ENCODE data around the gene GEMIN5.
A peak's percentile ranks its signal among the peaks of the same experiment; 100 is the strongest.
"Not testable (repeated sequence)": the region's sequence is repeated elsewhere in the genome, so short reads cannot be mapped to it uniquely, and the experiment has no call there.

Gene GEMIN5

GRCh38 chr5:154944716-154945115 lies 6.7 kb upstream of the GEMIN5 start:
- no peak for DNase-seq (ENCODE audit: low read depth in 2 of 2)

- no peak for DNase-seq (ENCODE audit: low read depth in 2 of 2)
Measured at GRCh38 chr5:154943527-154943926, 5.5 kb upstream of the GEMIN5 start.

GRCh38 chr5:154940772-154941620 lies 3.0 kb upstream of the GEMIN5 start, which contains the start of gene MRPL22:
TSS of gene MRPL22 (plus strand) at chr5:154941073. CDS start at chr5:154941111, 38 bp downstream.
- peak; percentile 92 for DNase-seq (ENCODE audit: low read depth in 2 of 2)

- DNase-seq (ENCODE audit: low read depth in 2 of 2): no peak
Measured at GRCh38 chr5:154940375-154940771, 2.4 kb upstream of the GEMIN5 start.

GRCh38 chr5:154939387-154939786 lies 1.4 kb upstream of the GEMIN5 start:
- not testable (repeated sequence) for DNase-seq (ENCODE audit: low read depth in 2 of 2)

GRCh38 chr5:154937186-154937717 lies 759 bp downstream of the GEMIN5 start:
- no peak for DNase-seq (ENCODE audit: low read depth in 2 of 2)

GRCh38 chr5:154934881-154935280 lies 3.1 kb downstream of the GEMIN5 start:
- DNase-seq (ENCODE audit: low read depth in 2 of 2): no peak

- DNase-seq (ENCODE audit: low read depth in 2 of 2): no peak
Measured at GRCh38 chr5:154933537-154933936, 4.5 kb downstream of the GEMIN5 start.

GRCh38 chr5:154923441-154924430 lies 14.3 kb downstream of the GEMIN5 start:
- no peak for DNase-seq (ENCODE audit: low read depth in 2 of 2)

GRCh38 chr5:154917757-154918156 lies 20.3 kb downstream of the GEMIN5 start:
- DNase-seq (ENCODE audit: low read depth in 2 of 2): no peak

GRCh38 chr5:154916874-154917273 lies 21.1 kb downstream of the GEMIN5 start:
- no peak for DNase-seq (ENCODE audit: low read depth in 2 of 2)

GRCh38 chr5:154905601-154906000 lies 32.4 kb downstream of the GEMIN5 start:
- DNase-seq (ENCODE audit: low read depth in 2 of 2): not testable (repeated sequence)

GRCh38 chr5:154901913-154902312 lies 36.1 kb downstream of the GEMIN5 start:
- no peak for DNase-seq (ENCODE audit: low read depth in 2 of 2)

GRCh38 chr5:154901276-154901675 lies 36.7 kb downstream of the GEMIN5 start:
- no peak for DNase-seq (ENCODE audit: low read depth in 2 of 2)

GRCh38 chr5:154900066-154900465 lies 37.9 kb downstream of the GEMIN5 start:
- no peak for DNase-seq (ENCODE audit: low read depth in 2 of 2)

GRCh38 chr5:154899151-154899816 lies 38.7 kb downstream of the GEMIN5 start:
- no peak for DNase-seq (ENCODE audit: low read depth in 2 of 2)

- no peak for DNase-seq (ENCODE audit: low read depth in 2 of 2)
Measured at GRCh38 chr5:154898210-154898609, 39.8 kb downstream of the GEMIN5 start.

GRCh38 chr5:154896562-154897165 lies 41.3 kb downstream of the GEMIN5 start:
- DNase-seq (ENCODE audit: low read depth in 2 of 2): no peak

GRCh38 chr5:154895606-154896561 lies 42.1 kb downstream of the GEMIN5 start:
- no peak for DNase-seq (ENCODE audit: low read depth in 2 of 2)

- DNase-seq (ENCODE audit: low read depth in 2 of 2): no peak
Measured at GRCh38 chr5:154893381-154893780, 44.6 kb downstream of the GEMIN5 start.

All from stimulated activated CD4-positive, alpha-beta T cell treated with anti-CD3 and anti-CD28 coated beads, Interleukin-15, amount 100 ng/mL, for 48 hours (primary cell).